22Rv1 (cell line): Measurements from ENCODE around the gene HMGXB4.

ENCODE experiments used
- H3K27ac ChIP-seq: fragments of 450-650 bp; 2 replicates; pipeline ENCODE4 v1.5.1; 2017
- ZFX ChIP-seq: fragments of 450-650 bp; IDR thresholded peaks from 2 replicates; pipeline ENCODE4 v1.6.1; 2017; ENCODE audit warnings: antibody characterized with exemption, borderline replicate concordance
- TF ChIP-seq, protein P1 (sequence below): fragments of 450-650 bp; IDR thresholded peaks from 2 replicates; pipeline ENCODE4 v1.5.1; 2017; ENCODE audit warnings: mild to moderate bottlenecking

The HMGXB4 gene

DNA sequence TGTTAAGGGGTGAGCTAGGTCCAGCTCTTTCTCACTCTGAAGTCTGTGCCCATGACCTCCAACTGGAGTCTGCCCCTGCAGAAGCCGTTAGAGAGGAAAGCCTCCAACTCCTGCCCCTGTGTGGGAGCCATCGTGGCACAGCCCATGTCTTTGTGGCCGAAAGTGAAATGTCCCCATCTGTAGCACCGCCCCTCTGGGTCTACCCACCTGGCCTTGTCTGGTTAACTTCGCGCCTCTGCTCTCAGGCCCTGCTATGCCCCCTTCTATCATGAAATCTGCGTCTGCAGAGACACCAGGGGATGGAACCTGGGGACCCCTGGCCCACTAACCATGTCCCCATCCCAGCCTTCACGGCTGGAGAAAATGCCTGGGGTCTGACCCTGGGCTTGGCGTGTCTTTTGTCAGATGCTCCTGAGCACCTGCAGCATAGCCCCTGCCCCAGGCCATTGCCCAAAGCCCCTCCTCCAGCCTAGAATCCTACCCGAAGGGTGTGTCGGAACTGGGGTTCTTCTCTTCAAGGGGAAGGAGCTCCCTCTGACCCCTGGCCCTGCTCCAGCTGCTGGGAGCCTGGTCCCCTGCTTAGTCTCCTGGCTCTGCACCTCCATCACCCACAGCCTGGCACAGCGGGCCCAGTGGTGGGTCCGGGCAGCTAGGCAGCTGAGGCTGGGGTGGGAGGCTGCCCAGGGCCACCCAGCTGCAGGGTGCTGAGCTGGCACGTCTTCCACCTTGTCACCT, 87.8 kb downstream of the HMGXB4 start:
- no peak for TF ChIP-seq ZFX
- TF ChIP-seq, protein P1, sequence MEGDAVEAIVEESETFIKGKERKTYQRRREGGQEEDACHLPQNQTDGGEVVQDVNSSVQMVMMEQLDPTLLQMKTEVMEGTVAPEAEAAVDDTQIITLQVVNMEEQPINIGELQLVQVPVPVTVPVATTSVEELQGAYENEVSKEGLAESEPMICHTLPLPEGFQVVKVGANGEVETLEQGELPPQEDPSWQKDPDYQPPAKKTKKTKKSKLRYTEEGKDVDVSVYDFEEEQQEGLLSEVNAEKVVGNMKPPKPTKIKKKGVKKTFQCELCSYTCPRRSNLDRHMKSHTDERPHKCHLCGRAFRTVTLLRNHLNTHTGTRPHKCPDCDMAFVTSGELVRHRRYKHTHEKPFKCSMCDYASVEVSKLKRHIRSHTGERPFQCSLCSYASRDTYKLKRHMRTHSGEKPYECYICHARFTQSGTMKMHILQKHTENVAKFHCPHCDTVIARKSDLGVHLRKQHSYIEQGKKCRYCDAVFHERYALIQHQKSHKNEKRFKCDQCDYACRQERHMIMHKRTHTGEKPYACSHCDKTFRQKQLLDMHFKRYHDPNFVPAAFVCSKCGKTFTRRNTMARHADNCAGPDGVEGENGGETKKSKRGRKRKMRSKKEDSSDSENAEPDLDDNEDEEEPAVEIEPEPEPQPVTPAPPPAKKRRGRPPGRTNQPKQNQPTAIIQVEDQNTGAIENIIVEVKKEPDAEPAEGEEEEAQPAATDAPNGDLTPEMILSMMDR = no peak
- no peak overlapping the region for H3K27ac ChIP-seq
